Gastrocnemius medialis (tissue), 4 donors: Measurements from ENCODE around the gene SERPINA9.

Source experiments
- CTCF ChIP-seq, 5 experiments: fragments of 450-650 bp in 3 of 5; fragments of 200-600 bp in 2 of 5; sonication (generic) in 2 of 5; IDR thresholded peaks in 4 of 5; conservative IDR thresholded peaks in 1 of 5; 1 replicate in 4 of 5; 2 replicates in 1 of 5; pipeline ENCODE4 v1.5.1; 2016 to 2019; ENCODE audit warnings: antibody characterized with exemption in 5 of 5, mild to moderate bottlenecking in 3 of 5, moderate library complexity in 3 of 5
- POLR2A ChIP-seq, 2 donors: fragments of 450-650 bp; IDR thresholded peaks; one replicate each; pipeline ENCODE4 v1.6.1; 2017; ENCODE audit warnings: antibody characterized with exemption in 2 of 2, mild to moderate bottlenecking in 2 of 2, moderate library complexity in 2 of 2

GRCh38 chr14:94474581-94475031 is 1.4 kb downstream of the SERPINA9 start:
- TF ChIP-seq CTCF (IDR thresholded peaks at IDR 0.05 in 4 of 5, conservative IDR thresholded peaks at IDR 0.05 in 1 of 5) (no peak), POLR2A (IDR thresholded peaks at IDR 0.05) (no peak)
